CD4-positive, alpha-beta T cell (primary cell): Measurements from ENCODE around the gene CALB2. TPM values are rescaled to one million over a fixed set of nuclear protein-coding genes. Genes with fewer than 3 reads are reported as not detected.

Source experiments
- ATAC-seq: fragments of 200-7000 bp; cut with Tn5 transposase; one replicate; pipeline ENCODE4 v1.10.0; 2022; ENCODE audit warnings: mild to moderate bottlenecking; ENCODE audit not compliant: poor library complexity
- CTCF ChIA-PET: fragments of 350-600 bp; sonication (Branson Sonifier 250); formaldehyde crosslinking; loops from one replicate; lab custom pipeline; 2021; ENCODE audit warnings: antibody characterized with exemption, inconsistent platforms; lab: Charles Lee
- POLR2A ChIA-PET: fragments of 350-600 bp; sonication (Branson Sonifier 250); formaldehyde crosslinking; loops from one replicate; lab custom pipeline; 2021; ENCODE audit warnings: antibody characterized with exemption, inconsistent platforms; lab: Charles Lee
- DNase-seq, 14 experiments: peaks; one replicate each; pipeline ENCODE4 v3.0.0-alpha.2; 2013 to 2020; ENCODE audit warnings: mixed read lengths in 2 of 14
- H3K27ac ChIP-seq, 2 donors: one replicate each; pipeline versions ENCODE4 v1.5.1 to v1.7.0; 2013; ENCODE audit warnings: low read length in 2 of 2, low read depth in 1 of 2, mild to moderate bottlenecking in 1 of 2
- H3K27me3 ChIP-seq, 2 experiments: 1 replicate in 1 of 2; 2 replicates in 1 of 2; pipeline versions ENCODE4 v1.6.1 to v1.7.0; 2013; ENCODE audit warnings: low read length in 2 of 2, control low read depth in 1 of 2, mild to moderate bottlenecking in 1 of 2, moderate library complexity in 1 of 2; ENCODE audit not compliant: insufficient read depth in 2 of 2, control insufficient read depth in 1 of 2
- H3K36me3 ChIP-seq: one replicate; pipeline ENCODE4 v1.6.1; 2013; ENCODE audit warnings: low read length, control low read depth; ENCODE audit not compliant: insufficient read depth
- H3K4me1 ChIP-seq: one replicate; pipeline ENCODE4 v1.6.1; 2013; ENCODE audit warnings: low read length, control low read depth; ENCODE audit not compliant: insufficient read depth
- H3K4me3 ChIP-seq: one replicate; pipeline ENCODE4 v1.5.1; 2013; ENCODE audit warnings: mild to moderate bottlenecking, low read length, moderate library complexity
- H3K9me3 ChIP-seq, 2 experiments: 1 replicate in 1 of 2; 2 replicates in 1 of 2; pipeline versions ENCODE4 v1.6.1 to v1.7.0; 2013; ENCODE audit warnings: low read length in 2 of 2, mild to moderate bottlenecking in 2 of 2, control low read depth in 1 of 2, moderate library complexity in 1 of 2; ENCODE audit not compliant: control insufficient read depth in 1 of 2, insufficient read depth in 1 of 2
- H3K27ac Mint-ChIP-seq: one replicate; pipeline ENCODE4 v1.8.0; 2020; ENCODE audit warnings: mixed read lengths
- H3K27me3 Mint-ChIP-seq: one replicate; pipeline ENCODE4 v1.8.0; 2021; ENCODE audit warnings: mixed read lengths
- H3K36me3 Mint-ChIP-seq: one replicate; pipeline ENCODE4 v1.8.0; 2021; ENCODE audit warnings: low read depth, mixed read lengths
- H3K4me1 Mint-ChIP-seq: one replicate; pipeline ENCODE4 v1.8.0; 2021; ENCODE audit warnings: low read depth, mixed read lengths
- H3K4me3 Mint-ChIP-seq: one replicate; pipeline ENCODE4 v1.8.0; 2020; ENCODE audit warnings: mild to moderate bottlenecking, mixed read lengths
- H3K9me3 Mint-ChIP-seq: one replicate; pipeline ENCODE4 v1.8.0; 2020; ENCODE audit warnings: mixed read lengths
- intact Hi-C, 2 experiments: fragments of 100-400 bp; cut with DNase I in 1 of 2; cut with micrococcal nuclease in 1 of 2; formaldehyde crosslinking; loops; one replicate each; pipeline versions ENCODE4 v1.15.1 to v1.9.0; 2023 to 2025; cut with DNase I, micrococcal nuclease
- total RNA-seq, 174 experiments: library from RNA in 2 of 174; stranded (reverse) in 2 of 174; gene quantifications; one replicate each; pipeline ENCODE4 v1.2.3 and lab custom pipeline; 2021 to 2026
- TF ChIP-seq, protein P1 (sequence below): fragments of 200-600 bp; IDR thresholded peaks from one replicate; pipeline ENCODE4 v1.8.0; 2022; ENCODE audit warnings: antibody characterized with exemption, mild to moderate bottlenecking

Gene CALB2
- total RNA-seq, 2 experiments from 2014 or later, result not detected

DNA sequence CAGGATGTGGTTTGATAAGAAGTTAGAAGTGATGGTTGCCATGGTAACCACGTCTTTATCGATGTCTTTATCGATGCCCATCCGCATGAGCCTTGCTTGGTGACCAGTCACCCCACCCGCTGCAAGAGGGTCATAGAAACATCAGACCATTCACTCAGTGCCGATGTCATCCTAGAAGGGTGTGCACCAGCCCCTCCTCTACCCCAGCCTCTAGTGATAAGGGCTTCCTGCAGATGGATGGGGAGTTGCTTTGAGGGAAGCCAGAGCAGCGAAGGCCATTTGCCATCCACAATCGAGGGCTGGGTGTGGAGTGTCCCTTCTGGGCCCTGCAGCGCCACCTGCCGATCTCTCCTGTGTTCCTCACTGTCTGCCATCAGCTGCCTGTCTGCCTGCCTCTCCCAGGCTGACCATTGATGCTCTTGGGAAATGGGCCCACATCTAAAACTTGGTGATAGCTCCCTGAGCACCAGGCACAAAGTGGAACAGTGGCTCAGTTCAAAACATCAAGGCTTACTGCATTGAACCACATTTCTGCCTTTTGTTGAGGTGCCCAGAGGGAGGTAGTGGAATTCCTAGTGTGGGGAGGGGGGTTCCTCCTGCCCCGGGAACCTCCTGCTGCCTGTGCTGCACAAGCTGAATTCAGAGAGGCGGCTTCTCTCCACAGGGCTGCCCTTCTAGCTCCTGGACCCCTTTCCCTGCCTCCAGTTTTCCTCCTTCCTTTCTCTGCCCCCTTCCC, 8.9 kb downstream of the CALB2 start:
- CTCF ChIA-PET, result no interaction called here
- no peak overlapping the region for H3K27ac ChIP-seq
- H3K4me1 ChIP-seq, result no peaks in the 10 kb centered on the region
- POLR2A ChIA-PET, result no interaction called here
- TF ChIP-seq, protein P1, sequence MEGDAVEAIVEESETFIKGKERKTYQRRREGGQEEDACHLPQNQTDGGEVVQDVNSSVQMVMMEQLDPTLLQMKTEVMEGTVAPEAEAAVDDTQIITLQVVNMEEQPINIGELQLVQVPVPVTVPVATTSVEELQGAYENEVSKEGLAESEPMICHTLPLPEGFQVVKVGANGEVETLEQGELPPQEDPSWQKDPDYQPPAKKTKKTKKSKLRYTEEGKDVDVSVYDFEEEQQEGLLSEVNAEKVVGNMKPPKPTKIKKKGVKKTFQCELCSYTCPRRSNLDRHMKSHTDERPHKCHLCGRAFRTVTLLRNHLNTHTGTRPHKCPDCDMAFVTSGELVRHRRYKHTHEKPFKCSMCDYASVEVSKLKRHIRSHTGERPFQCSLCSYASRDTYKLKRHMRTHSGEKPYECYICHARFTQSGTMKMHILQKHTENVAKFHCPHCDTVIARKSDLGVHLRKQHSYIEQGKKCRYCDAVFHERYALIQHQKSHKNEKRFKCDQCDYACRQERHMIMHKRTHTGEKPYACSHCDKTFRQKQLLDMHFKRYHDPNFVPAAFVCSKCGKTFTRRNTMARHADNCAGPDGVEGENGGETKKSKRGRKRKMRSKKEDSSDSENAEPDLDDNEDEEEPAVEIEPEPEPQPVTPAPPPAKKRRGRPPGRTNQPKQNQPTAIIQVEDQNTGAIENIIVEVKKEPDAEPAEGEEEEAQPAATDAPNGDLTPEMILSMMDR, result no peak
- H3K9me3 Mint-ChIP-seq, result no peaks in the 10 kb centered on the region
- peaks cover 49% of the 10 kb centered on the region for H3K27me3 Mint-ChIP-seq
- no peak for ATAC-seq
- no peak overlapping the region for H3K4me3 Mint-ChIP-seq
- H3K9me3 ChIP-seq, result no peaks in the 10 kb centered on the region
- H3K27me3 ChIP-seq, result peaks cover 3 to 8% of the 10 kb centered on the region in 2 experiments
- H3K27ac Mint-ChIP-seq, result no peak overlapping the region
- H3K36me3 ChIP-seq, result no peaks in the 10 kb centered on the region
- no peaks in the 10 kb centered on the region for H3K36me3 Mint-ChIP-seq
- no peak overlapping the region for H3K4me3 ChIP-seq
- intact Hi-C loops, result no loop called here
- DNase-seq, result peak in 3 of 14 experiments; percentile 6 to 14 (median 9)
- no peaks in the 10 kb centered on the region for H3K4me1 Mint-ChIP-seq

DNA sequence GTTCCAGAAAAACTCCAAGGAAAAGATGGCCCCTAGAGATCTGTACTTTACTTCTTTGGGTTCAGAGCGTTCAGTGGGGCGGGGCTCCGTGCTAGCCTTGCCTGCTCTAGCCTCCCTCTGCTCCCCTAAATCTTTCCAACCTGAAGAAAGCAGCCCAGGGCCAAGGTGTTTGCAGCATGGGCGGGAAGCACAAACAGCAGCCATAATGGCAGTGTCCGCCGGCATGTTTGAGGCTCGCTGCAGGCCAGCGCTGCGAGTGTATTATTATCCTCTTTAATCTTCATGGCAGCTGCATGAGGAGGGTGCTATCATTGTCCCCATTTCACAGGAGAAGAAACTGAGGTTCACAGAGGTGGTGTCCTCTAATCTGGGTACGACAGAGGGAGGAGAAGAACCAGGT, 10.4 kb downstream of the CALB2 start:
- no peaks in the 10 kb centered on the region for H3K9me3 Mint-ChIP-seq
- Histone ChIP-seq H3K27me3 (peaks cover 3 to 11% of the 10 kb centered on the region in 2 experiments), H3K4me3 (no peak overlapping the region), H3K9me3 (no peaks in the 10 kb centered on the region), H3K36me3 (no peaks in the 10 kb centered on the region), H3K4me1 (no peaks in the 10 kb centered on the region), H3K27ac (no peak overlapping the region)
- intact Hi-C loops, result no loop called here
- no peaks in the 10 kb centered on the region for H3K36me3 Mint-ChIP-seq
- ATAC-seq (no peak), DNase-seq (no peak)
- no peaks in the 10 kb centered on the region for H3K4me1 Mint-ChIP-seq
- POLR2A ChIA-PET, result no interaction called here
- H3K4me3 Mint-ChIP-seq, result no peak overlapping the region
- no peak overlapping the region for H3K27ac Mint-ChIP-seq
- TF ChIP-seq, protein P1, result no peak
- H3K27me3 Mint-ChIP-seq, result peaks cover 54% of the 10 kb centered on the region
- CTCF ChIA-PET, result no interaction called here

DNA sequence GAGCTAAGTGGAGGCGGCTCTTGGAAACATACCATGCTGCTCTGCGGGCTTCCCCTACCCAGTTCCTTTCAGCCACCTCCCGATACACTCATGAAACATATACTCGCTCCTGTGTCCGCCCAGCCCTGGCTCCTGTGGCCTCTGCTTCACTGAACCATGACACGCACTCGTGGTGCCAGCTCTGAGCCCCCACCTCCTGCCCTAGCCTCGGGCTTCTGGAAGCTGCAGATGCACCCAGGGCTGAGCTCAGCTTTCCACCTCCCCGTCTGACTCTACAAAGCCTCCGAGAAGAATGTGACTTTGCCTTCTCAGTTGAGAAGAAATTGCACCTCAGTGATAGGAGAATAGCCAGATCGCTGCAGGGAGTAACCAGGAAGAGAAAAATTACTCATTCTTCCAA, 11.0 kb downstream of the CALB2 start:
- Histone ChIP-seq H3K36me3 (no peaks in the 10 kb centered on the region), H3K27me3 (peaks cover 3 to 11% of the 10 kb centered on the region in 2 experiments), H3K9me3 (no peaks in the 10 kb centered on the region), H3K4me3 (no peak overlapping the region), H3K27ac (no peak overlapping the region), H3K4me1 (no peaks in the 10 kb centered on the region)
- CTCF ChIA-PET, result no interaction called here
- H3K4me3 Mint-ChIP-seq, result no peak overlapping the region
- no peaks in the 10 kb centered on the region for H3K36me3 Mint-ChIP-seq
- peaks cover 56% of the 10 kb centered on the region for H3K27me3 Mint-ChIP-seq
- DNase-seq (no peak), ATAC-seq (no peak)
- intact Hi-C loops, result no loop called here
- TF ChIP-seq, protein P1, result no peak
- no peaks in the 10 kb centered on the region for H3K4me1 Mint-ChIP-seq
- H3K27ac Mint-ChIP-seq, result no peak overlapping the region
- no peaks in the 10 kb centered on the region for H3K9me3 Mint-ChIP-seq
- POLR2A ChIA-PET, result no interaction called here
